ENCODE measurements around the gene TLE3.

DNA sequence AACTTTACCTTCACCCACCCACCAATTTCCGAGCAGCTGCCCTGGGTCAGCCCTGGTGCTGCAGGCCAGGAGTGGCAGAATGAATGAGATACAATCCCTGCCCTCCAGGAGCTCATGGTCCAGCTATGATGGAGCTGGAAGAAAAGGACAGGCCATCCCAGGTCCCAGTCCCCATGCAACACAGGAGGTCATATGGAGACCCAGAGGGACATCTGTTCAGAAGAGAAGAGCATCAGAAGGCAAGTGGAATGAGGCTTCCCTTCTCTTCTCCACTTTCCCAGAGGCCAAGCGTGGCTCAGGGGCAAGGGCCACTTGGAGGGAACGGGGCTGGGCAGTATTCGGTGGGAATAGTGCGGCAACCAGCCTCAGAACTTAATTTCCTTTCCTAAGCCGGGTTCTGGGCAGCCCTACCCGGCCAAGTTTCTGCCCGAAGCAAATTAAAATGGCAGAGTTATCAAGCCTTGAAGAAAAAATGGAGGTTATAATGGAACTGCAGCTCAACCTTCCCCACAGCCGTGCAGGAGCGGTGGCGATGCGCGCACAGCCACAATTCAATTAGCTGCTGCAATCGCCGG, 35.9 kb downstream of the TLE3 start:
- TF ChIP-seq, protein P1, sequence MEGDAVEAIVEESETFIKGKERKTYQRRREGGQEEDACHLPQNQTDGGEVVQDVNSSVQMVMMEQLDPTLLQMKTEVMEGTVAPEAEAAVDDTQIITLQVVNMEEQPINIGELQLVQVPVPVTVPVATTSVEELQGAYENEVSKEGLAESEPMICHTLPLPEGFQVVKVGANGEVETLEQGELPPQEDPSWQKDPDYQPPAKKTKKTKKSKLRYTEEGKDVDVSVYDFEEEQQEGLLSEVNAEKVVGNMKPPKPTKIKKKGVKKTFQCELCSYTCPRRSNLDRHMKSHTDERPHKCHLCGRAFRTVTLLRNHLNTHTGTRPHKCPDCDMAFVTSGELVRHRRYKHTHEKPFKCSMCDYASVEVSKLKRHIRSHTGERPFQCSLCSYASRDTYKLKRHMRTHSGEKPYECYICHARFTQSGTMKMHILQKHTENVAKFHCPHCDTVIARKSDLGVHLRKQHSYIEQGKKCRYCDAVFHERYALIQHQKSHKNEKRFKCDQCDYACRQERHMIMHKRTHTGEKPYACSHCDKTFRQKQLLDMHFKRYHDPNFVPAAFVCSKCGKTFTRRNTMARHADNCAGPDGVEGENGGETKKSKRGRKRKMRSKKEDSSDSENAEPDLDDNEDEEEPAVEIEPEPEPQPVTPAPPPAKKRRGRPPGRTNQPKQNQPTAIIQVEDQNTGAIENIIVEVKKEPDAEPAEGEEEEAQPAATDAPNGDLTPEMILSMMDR (IDR thresholded peaks at IDR 0.05): no peak
- TF ChIP-seq POLR2A (IDR thresholded peaks at IDR 0.05): no peak

All from Peyer's patch (tissue), 4 donors.